Measurements from ENCODE around the gene ADCK2.
"Not testable (repeated sequence)": the region's sequence is repeated elsewhere in the genome, so short reads cannot be mapped to it uniquely, and the experiment has no call there.

The ADCK2 gene

DNA sequence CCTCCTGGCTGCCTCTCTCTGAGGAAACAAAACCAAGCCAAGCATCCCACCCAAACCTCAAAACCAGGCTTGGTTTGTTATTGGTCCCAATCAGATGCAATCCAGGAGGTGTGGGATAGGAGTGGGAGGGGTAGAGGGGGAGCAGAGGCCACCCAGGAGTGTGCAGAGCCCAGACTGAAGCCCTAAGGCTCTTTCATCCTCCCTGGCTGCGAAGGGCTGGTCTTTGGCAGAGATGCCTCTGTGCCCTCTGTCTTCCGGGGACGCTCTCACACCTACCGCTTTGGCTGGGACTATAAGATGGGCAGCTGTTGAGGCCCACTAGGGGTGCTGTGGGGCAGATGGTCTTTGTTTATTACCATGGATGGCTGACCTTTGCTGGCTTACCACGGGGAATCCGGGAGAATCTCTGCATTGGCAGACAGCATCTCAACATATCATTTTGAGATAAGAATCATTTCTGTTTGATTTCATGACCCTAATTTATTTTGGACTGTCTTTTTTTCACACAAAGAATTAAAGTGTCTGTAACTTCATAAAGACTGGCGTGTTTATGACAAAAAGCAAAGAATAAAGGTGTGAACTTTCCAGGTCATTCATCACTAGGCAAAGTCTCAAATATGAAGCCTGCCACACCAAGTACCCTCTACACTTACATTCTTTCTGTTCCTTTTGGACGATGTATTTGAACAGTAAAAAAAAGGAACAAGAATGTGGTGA is 25.7 kb upstream of the ADCK2 start:
- no peak for FAIRE-seq

DNA sequence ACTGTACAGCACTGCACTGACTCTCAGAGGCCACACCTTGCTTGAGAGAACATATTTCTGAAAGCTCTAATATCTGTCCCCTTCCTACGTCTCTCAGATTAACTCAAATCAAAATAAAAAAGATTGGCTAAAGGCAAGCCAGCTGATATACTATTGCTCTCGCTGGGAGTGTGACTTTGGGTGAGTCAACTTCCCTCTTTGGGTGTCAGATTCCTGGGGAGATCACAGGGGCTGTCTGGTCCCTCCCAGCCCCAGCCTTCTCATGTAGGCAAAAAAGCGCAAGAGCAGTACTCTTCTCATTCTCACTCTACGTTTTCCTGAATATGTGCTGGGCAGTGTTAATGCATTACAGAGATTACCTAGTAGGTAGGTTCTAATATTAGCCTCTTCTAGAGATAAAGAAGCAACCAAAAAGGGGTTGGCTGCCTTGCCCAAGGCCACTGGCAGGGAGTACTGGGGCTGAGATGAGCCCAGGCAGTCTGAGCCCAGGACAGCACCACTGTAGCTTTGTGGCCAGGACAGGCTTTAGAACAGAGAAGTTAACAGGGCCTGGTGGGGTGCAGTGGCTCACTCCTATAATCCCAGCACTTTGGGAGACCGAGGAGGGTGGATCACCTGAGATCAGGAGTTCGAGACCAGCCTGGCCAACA is 23.1 kb upstream of the ADCK2 start:
- FAIRE-seq: no peak

DNA sequence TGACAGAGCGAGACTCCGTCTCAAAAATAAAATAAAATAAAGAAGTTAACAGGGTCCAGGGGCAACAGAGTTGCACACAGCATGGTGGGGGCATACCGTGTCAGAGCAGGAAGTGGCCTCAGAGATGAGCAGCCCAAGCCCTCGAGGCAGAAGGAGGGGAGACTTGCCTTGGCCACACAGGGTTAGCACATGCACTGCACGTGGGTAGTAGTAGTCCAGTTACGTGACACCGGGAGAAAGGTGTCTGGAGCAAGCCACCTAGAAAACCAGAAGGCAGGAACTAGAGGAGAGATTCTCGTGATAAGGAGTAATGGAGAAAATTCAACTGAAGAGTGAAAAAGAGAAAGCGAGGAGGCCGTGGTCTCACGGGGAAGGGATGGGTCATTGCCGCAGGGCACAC is 22.4 kb upstream of the ADCK2 start:
- FAIRE-seq: no peak

DNA sequence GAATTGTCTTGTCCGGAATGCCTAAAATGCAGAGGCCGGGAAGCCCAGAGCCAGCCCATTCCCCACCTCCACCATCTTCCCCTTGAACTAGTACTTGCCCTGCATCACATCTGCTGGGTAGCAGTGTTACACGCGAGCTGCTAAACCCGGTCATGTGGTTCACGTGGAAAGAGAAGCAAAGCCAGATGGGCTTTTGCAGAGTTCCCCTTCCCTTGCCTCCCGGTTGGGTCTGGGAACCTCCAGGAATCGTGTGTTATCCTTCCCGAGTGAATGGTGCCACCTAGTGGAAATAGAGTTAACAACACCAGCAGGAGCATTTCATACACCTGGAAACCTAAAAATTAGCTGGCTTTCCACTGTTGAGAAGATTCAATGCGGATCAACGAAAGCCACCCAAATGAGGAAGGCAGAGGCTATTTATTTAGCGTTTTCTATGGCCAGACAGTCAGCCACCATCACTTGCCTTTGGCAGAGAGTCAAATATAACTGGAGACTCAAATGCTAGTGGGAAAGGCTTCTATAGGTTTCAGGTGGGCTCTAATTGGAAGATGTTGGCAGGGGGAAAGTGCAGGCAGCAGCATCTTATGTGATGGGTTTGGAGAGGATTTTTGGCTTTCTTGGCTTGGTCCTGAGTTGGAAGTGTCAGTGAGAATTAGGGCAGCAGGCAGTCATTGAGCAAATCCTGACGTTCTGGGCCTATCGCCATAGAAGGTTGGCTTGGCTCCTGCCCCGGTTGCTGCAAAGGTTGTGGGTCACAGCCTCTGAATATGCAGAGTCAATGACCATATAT is 19.2 kb upstream of the ADCK2 start:
- no peak for FAIRE-seq

DNA sequence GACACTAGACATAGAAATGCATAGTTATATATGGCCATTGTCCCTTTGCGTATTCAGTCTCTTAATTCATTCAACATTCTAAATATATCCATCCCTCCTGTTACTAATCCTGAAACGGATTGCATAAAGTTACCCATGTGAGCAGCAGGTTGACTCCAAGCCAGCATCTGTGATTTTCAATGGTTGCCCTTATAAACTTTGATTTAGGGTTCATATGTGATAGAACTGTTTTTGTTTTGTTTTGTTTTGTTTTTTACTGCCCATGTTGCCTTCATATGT is 18.7 kb upstream of the ADCK2 start:
- FAIRE-seq: no peak

DNA sequence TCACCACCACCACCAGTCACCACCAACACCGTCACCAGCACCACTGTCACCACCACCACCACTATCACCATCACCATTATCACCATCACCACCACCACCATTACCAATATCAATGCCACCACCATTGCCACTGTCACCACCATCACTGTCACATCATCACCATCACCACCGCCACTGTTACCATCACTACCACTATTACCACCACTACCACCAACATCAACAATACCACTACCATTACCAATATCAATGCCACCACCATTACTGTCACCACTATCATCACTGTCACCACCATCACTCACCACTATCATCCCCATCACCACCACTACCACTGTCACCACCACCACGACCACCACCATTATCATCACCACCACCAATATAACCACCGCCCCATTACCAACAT is 18.1 kb upstream of the ADCK2 start:
- FAIRE-seq: no peak

DNA sequence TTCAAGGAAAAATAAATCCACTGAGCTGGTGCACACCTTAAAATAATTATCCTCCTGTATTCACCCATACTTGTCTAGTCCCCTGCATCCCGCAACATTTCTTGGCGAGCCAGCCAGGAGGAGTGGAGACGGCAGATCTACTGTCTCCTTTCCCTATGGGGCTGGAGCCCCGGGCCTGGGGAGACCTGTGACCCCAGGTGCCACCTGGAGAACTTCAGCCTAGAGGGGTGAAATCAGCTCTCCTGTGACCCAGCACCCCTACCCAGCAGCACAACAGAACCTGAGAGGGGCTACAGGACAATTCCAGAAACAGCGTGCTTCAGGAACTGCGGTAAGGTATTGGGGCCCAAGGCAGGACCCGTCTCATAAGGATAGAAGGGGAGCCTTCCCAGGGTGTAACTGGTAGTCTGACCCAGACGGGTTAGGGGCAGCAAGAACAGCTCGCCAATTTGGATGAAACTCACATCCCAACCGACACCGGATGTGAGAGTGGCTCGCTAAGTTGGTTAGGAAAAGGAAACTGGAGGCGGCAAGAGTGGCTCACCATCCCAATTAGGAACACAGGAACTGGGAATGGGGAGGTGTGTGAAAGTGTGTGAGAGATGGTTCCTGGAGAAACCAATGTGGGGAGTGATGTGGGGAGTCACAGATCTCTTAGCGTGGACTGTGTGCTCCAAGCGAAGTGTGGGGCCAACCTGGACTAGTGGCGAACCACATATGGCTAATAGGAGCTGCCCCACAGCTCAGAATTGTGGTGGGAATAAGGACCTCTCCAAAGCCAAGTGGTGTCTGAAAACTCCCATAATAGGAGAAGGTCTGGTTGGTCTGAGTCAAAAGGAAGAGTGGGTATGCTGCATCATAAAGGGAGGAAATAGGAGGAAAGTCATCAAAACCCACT is 17.0 kb upstream of the ADCK2 start:
- FAIRE-seq: no peak

DNA sequence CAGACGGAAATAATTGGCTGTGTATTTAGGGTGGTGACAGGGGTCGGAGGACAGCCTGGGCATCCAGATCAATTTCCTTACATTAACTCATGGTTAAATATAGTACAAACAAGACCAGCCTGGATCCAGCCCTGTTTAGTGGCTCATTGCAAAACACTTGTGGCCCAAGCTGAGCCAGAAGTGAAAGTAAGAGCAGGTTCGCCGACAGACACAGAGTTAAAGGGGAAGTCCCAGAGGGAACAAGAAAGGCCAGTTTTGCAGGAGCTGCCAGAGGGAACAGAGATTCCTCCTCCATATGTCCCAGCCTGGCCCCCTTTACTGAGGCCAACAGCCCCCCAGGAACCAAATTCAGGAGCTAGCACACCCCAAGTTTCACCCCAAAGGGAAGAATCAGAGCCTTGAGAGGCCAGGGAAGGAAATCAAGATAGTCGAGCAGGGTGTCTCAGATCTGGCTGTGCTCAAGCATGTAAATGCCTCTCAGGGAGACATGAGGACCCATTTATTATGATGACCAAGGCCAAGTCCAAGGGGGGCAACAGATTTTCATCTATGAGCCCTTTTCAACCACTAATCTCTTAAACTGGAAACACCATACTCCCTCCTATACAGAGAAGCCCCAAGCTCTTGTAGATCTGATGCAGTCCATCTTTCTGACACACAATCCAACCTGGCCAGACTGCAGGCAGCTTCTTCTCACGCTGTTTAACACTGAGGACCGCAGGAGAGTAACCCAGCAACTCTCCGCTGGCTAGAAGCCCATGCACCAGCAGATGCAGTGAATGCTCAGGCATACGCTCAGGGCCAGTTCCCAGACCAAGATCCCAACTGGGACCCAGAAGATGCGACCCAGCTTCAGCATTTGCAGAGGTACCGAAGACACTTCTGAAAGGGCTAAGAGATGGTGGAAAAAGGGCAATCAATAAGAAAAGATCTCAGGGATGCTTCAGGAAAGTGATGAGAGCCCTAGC is 15.9 kb upstream of the ADCK2 start:
- FAIRE-seq: no peak

DNA sequence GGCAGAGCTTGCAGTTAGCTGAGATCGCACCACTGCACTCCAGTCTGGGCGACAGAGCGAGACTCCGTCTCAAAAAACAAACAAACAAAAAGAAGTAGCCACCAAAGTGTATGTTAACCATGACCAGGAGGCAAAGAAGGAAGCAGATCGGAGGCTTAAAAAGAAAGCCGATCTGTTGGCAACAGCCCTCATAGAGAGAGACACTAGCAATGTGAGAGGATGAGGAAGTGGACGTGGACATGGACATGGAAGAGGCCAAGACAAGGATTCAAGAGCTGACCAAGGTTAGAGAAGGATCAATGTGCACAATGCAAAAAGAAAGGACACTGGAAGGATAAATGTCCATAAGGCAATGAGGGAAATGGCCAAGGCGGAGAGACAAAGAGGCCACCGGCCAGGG is 14.9 kb upstream of the ADCK2 start:
- FAIRE-seq: no peak

DNA sequence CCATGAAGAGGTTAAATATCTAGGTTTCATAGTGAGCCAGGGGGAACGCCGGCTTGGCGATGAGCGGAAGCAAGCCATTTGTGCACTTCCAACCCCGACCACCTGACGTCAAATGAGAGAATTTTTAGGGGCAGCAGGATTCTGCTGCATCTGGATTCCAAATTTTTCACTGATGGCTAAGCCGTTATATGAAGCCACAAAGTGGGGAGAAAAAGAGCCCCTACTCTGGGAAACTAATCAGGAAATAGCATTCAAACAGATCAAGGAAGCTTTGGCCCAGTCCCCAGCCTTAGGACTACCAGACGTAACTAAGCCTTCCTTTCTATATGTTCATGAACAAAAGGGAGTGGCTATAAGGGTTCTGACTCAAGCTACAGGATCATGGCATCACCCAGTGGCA is 12.9 kb upstream of the ADCK2 start:
- FAIRE-seq: no peak

DNA sequence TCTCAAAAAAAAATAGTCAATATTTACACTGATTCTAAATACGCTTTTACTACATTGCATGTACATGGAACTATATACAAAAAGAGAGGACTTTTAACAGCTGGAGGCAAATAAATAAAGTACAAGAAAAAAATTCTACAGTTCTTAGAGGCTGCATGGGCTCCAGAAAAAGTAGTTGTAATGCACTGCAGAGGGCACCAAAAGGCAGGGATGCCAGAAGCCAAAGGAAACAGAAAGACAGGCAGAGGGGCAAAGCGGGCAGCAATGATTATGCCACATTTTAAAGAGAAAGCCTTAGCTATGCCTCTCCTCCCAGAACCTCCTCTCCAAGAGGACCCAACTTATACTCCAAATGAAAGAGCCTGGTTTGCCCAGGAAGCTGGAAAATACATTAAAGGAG is 11.6 kb upstream of the ADCK2 start:
- no peak for FAIRE-seq

DNA sequence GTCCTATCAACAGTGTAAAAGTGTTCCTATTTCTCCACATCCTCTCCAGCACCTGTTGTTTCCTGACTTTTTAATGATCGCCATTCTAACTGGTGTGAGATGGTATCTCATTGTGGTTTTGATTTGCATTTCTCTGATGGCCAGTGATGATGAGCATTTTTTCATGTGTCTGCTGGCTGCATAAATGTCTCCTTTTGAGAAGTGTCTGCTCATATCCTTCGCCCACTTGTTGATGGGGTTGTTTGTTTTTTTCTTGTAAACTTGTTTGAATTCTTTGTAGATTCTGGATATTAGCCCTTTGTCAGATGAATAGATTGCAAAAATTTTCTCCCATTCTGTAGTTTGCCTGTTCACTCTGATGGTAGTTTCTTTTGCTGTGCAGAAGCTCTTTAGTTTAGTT is 9.8 kb upstream of the ADCK2 start:
- not testable (repeated sequence) for FAIRE-seq

DNA sequence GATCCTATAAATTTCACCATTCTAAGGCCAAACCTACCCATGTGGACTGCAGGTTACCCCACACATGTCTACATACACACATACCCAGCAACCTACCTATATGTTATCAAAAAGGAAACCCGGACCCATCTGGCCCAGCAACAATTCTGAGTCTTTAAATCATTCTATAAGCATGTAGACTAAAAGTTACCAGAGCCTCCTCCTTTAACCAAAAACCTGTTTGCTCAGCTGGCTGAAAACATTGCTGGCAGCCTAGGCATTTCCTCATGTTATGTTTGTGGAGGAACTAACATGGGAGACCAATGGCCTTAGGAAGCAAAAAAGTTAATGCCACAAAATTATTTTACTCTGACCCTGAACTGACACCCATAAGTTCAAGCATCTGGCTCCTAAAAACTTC is 5.3 kb upstream of the ADCK2 start:
- FAIRE-seq: no peak

DNA sequence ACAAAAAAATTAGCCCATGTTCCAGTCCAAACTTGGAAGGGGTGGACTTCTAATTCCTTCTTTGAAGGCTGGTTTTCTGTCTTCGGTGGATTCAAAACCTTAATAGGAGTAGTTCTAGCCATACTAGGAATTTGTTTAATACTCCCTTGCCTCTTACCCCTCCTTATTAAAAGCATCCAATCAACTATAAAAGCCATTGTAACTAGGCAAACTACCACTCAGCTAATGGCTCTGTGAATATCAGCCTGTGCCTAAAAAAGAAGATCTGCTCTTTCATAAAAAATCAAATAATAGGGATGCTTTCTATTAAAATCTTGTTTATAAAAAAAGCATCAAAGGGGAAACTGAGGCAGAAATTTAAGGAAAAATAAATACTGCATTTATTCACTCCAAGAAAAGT is 4.1 kb upstream of the ADCK2 start:
- FAIRE-seq: no peak

DNA sequence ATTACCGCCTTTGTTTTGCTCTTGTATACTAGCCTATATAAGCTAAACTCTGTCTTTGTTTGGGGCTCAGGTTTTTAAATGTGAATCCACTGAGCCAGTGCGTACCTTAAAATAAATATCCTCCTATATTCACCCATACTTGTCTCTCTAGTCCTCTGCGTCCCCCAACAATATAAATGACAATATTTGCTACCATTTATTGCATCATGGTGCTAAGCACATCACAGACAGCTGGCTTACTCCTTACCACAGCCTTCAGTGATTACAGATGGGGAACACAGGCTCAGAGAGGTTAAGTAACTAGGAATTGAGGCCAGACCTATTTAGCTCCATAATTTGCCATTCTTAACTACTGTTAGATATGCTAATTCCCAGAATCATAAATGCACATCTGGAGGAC is 3.4 kb upstream of the ADCK2 start:
- no peak for FAIRE-seq

DNA sequence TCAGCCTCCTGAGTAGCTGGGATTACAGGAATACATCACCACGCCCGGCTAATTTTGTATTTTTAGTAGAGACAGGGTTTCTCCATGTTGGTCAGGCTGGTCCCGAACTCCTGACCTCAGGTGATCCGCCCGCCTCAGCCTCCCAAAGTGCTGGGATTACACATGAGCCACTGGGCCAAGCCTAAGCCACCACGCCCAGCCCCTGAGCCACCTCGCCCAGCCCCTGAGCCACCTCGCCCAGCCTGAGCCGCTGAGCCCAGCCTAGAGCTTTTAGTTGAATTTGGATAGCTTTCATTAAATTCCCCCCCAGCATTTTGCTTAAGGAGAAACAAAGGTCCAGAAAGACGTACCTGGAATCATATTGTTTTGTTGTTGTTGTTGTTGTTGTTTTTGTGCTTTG is 2.9 kb upstream of the ADCK2 start:
- not testable (repeated sequence) for FAIRE-seq

DNA sequence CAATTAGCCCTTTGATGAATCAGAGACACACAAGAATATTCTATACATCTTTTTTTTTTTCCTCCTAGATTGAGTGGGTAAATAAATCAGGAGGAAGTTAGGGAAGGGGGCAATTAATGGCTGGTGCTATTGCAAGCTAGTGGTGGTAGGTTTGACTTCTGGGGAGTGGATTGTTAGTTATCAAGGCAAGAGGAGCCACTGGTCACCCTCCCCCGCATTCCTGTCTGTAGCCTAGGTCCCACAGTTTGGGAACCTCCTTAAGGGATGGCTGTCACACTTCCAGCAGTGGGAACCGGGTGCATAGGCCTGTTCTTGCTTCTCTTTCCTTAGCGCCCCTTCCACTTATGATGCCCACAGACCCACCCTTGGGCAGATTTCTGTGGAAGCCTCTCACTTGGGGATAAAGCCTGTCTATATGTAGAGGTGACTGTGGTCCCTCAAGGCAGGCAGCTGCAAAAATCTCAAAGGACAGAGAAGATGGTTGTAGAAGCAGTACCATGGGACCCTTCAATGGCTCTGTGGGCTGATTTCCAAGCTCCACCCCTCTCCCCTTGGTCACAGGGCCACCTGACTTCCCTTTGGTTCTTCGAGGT is 2.3 kb upstream of the ADCK2 start:
- no peak for FAIRE-seq

DNA sequence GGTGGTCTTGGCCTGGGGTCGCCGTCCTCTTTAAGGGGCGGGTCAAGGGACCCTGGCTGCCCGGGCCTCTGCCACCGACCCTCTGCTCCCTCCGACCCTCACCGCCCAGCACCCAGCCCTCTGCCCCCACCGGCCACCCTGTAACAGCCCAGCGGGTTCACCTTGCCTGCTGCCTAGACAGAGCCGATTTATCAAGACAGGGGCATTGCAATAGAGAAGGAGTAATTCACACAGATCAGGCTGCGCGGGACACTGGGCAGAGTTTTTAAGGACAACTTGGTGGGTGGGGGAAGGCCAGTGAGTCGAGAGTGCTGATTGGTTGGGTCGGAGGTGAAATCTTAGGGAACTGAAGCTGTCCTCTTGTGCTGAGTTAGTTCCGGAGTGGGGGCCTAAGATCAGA is 779 bp upstream of the ADCK2 start:
- FAIRE-seq: no peak

DNA sequence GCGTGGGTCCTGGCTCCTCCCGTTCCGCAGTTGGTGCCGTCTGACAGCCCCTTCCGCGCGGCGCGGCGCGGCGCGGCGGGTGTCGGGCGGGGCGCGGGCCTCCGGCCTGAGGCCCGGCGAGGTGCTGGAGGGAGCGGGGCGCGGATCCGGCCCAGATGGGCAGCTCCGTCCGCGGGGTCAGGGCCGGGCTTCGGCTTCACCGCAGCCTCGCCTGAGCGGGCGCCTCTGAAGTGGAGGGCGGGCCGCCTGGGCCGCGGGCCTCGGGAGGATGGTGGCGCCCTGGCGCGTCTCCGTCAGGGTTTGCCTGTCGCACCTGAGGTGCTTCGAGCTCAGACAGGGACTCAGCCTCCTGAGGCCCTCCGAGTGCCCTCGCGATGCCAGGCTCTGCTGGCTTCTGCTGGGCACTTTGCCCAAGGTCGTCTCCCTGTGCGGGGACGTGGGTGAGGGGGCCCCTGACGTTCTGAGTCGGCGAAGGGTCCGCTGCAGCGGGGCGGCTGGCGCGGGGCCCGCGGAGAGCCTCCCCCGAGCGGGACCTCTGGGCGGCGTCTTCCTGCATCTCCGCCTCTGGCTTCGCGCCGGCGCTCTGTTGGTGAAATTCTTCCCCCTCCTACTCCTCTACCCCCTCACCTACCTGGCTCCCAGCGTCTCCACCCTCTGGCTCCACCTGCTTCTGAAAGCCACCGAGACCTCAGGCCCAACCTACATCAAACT is 473 bp downstream of the ADCK2 start:
- no peak for FAIRE-seq

DNA sequence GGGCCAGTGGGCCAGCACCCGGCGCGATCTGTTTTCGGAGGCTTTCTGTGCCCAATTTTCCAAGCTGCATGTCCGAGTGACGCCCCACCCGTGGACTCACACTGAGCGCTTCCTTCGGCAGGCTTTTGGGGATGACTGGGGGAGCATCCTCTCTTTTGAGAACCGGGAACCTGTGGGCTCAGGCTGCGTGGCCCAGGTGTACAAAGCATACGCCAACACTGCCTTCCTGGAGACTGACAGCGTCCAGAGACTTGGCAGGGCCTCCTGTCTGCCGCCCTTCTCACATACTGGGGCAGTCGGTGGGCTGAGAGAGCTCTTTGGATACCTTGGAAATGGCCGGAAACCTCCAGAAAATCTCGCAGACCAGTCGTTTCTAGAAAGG is 1.0 kb downstream of the ADCK2 start:
- no peak for FAIRE-seq

DNA sequence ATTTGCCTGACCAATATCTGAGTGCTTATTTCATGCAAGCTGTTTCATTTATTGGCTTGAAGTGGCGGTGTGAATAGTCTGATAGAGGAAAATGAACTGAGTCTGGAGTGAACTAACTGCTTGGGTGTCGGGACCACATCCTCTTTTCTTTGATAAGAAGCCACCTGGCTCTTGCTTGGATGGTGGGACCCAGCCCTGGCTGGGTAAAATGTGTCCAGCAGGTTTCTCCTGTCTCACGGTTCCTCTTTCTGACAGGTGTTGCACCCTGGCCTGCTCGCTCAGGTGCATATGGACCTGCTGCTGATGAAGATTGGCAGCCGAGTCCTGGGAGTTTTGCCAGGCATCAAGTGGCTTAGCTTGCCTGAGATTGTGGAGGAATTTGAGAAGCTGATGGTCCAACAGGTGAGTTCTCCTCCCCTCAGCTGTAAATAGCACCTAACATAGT is 1.6 kb downstream of the ADCK2 start:
- FAIRE-seq: no peak

Measured in TTC549 (cell line).